ENCODE results near the gene TMEM178A. TPM values are rescaled to one million over a fixed set of nuclear protein-coding genes. Genes with fewer than 3 reads are reported as not detected.
"Not testable (repeated sequence)": the region's sequence is repeated elsewhere in the genome, so short reads cannot be mapped to it uniquely, and the experiment has no call there.

The TMEM178A gene
- total RNA-seq, 2 experiments from 2014 or later, result not detected

DNA sequence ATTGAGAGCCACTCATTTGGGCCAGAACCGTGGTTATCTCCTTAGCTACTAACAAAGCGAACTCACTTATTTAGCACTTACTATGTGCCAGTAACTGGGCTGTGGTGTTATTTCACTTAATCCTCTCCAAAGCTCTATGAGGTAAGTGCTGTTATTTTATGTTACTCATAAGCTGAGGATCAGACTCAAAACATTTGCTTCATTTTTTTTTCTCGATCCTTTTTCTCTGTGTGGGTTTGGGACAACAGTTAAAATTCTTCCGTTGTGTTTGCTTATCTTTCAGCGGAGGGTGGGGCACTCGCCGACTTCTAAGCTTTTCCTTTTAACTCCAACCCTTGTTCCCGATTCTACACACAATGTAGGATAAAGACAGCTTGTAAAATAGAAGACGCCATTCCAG lies 52.8 kb downstream of the TMEM178A start:
- CTCF ChIA-PET, result no interaction called here
- Mint-ChIP-seq H3K4me3 (no peak overlapping the region), H3K27me3 (peaks cover 35% of the 10 kb centered on the region)

DNA sequence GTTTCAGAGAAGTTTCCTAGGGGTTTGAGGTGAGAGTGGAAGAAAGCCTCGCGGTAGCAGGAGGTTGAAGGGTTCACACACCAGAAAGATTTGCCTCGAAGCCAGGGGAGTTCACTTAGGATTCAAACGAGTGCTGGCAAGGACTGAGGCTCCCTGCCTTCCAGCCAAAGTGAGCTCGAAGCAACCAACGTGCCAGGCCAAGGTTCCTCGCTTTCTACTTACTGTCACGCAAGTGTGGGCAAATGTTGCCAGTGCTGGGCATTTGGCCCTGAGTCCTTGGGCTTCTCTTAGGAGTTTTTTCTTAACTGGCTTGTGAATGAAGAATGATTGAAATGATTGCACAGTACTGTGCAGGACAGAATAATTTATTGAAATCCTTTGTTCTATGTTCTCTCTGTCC lies 53.6 kb downstream of the TMEM178A start:
- ATAC-seq (no peak), DNase-seq (no peak)
- Mint-ChIP-seq H3K4me1 (no peaks in the 10 kb centered on the region), H3K4me3 (no peak overlapping the region), H3K27me3 (peaks cover 32% of the 10 kb centered on the region), H3K9me3 (ENCODE audit: low read depth) (no peaks in the 10 kb centered on the region), H3K36me3 (no peaks in the 10 kb centered on the region), H3K27ac (no peak overlapping the region)
- CTCF ChIA-PET, result no interaction called here

More for the DNA sequence above, 52.8 kb downstream of the TMEM178A start:
- ATAC-seq (no peak), DNase-seq (no peak)
- H3K9me3 Mint-ChIP-seq (ENCODE audit: low read depth), result no peaks in the 10 kb centered on the region
- no peaks in the 10 kb centered on the region for H3K4me1 Mint-ChIP-seq
- no peaks in the 10 kb centered on the region for H3K36me3 Mint-ChIP-seq
- no peak overlapping the region for H3K27ac Mint-ChIP-seq

DNA sequence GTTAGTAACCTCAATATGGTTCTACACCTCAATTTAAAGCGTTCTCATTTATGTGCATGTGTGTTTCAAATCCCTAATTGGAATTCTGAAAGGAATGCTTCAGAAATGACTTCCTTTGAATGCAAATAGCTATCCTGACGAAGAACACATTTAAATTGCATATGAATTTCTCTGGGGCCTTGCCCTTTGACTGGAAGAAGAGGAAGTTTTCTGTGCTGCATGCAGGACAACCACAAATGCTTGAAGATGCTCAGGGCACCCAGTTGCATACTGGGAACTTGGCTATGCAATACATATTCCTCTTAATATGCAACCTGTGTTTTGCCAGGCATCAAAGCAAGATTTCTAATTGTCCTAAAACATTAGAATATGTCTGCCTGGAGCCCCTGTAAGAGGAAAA lies 55.3 kb downstream of the TMEM178A start:
- Mint-ChIP-seq H3K4me1 (no peaks in the 10 kb centered on the region), H3K9me3 (ENCODE audit: low read depth) (no peaks in the 10 kb centered on the region), H3K27me3 (peaks cover 23% of the 10 kb centered on the region), H3K27ac (no peak overlapping the region), H3K36me3 (no peaks in the 10 kb centered on the region), H3K4me3 (no peak overlapping the region)
- CTCF ChIA-PET, result no interaction called here
- no peak for ATAC-seq
- DNase-seq, result no peak

DNA sequence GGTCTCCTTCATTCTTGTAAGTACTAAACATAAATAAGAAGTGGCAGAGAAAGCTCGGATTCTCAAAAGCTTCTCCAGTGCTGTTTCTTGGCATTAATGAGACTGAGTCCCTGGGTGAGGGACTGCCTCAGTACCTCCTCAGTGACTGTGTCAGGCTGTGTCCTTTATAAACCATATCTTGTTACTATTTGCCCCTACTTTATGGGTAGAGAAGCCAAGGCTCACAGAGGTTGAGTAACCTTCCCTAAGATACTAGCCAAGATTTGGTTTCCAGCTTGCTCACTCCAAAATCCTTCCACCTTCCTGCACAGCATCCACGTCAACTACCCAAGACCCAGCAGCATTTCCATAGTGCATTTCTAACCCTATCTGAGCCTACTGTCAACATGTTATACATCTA lies 57.8 kb downstream of the TMEM178A start:
- Mint-ChIP-seq H3K4me1 (no peaks in the 10 kb centered on the region), H3K27ac (no peak overlapping the region), H3K27me3 (peaks cover 21% of the 10 kb centered on the region), H3K9me3 (ENCODE audit: low read depth) (no peaks in the 10 kb centered on the region), H3K4me3 (no peak overlapping the region), H3K36me3 (no peaks in the 10 kb centered on the region)
- ATAC-seq (no peak), DNase-seq (no peak)
- CTCF ChIA-PET, result no interaction called here

DNA sequence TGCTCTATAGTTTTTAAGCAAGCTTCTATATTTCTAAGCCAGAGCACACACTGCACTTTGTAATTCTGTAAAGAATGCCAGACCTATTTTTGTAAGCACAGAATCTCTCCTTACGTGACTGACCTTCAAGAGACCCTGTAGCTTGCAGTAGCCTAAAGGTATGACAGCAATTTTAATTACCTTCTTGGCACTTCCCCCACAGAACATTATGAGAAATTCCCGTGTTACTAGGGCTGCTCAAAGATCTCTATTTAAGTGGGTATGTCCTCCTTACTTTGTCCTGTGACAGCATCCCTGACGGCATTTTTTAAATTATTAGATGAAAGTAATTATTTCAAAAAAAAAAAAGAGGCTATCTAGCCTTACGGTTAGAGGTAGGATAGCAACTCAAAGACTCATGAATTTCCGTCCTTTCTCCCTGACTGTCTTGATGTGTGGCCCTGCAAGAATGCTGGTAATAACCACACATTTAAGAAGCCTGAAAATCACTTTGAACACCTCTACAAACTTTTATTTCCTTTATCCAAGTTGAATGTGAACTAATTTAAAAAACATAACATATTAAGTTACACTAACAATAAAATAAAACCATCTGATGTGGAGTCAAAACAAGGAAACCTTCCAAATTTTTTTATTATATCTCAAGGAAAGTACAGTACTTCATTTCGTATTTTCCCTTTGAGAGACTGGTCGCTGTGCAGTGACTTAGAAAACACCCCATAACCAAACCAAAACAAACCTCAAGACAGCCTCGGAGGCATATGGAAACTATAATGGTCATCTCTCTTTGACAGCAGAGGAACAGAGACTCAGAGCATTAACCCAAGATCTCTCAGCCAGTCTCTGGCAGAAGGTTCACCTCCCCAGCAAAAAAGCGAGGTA lies 58.5 kb downstream of the TMEM178A start:
- Mint-ChIP-seq H3K4me1 (no peaks in the 10 kb centered on the region), H3K27ac (no peak overlapping the region), H3K36me3 (no peaks in the 10 kb centered on the region), H3K27me3 (peaks cover 21% of the 10 kb centered on the region), H3K4me3 (no peak overlapping the region), H3K9me3 (ENCODE audit: low read depth) (no peaks in the 10 kb centered on the region)
- CTCF ChIA-PET, result no interaction called here
- DNase-seq (no peak), ATAC-seq (no peak)

DNA sequence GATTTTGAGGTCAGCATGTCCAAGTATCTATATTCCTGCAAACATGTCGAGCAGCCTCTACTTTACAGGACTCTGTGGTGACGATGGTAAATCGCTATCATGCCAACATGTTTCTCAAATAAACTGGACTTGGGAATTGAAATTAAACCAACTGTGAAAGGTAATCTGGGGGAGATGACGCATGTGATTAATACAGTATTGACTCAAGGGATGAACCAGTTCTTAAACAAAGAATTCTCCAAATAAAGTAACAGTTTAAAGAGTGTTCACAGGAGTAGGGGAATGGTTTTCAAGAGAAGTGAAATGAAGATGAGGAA lies 59.1 kb downstream of the TMEM178A start:
- ATAC-seq (no peak), DNase-seq (no peak)
- Mint-ChIP-seq H3K9me3 (ENCODE audit: low read depth) (no peaks in the 10 kb centered on the region), H3K4me3 (no peak overlapping the region), H3K4me1 (no peaks in the 10 kb centered on the region), H3K27ac (no peak overlapping the region), H3K36me3 (no peaks in the 10 kb centered on the region), H3K27me3 (peaks cover 21% of the 10 kb centered on the region)
- CTCF ChIA-PET, result no interaction called here

DNA sequence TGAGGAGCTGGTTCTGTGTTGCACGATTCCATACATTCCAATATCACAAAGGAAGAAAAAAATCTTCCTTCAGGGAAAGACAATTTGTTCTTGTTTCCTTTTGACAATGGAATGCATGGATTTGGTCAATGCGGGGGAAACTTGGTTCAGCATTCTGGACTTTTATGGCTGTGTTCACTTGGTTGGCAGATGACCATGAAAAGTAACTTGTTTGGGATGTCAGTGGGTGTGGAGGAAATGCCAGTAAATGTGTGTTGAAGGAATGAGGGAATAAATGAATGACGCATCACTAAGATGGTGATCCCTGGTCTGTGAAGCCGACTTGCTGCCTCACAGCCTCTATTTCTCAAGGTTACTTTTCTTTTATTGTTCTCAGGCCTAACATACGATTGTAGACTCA lies 59.7 kb downstream of the TMEM178A start:
- Mint-ChIP-seq H3K4me3 (no peak overlapping the region), H3K36me3 (no peaks in the 10 kb centered on the region), H3K27me3 (peaks cover 19% of the 10 kb centered on the region), H3K4me1 (no peaks in the 10 kb centered on the region), H3K9me3 (ENCODE audit: low read depth) (no peaks in the 10 kb centered on the region), H3K27ac (no peak overlapping the region)
- CTCF ChIA-PET, result no interaction called here
- DNase-seq (no peak), ATAC-seq (no peak)

DNA sequence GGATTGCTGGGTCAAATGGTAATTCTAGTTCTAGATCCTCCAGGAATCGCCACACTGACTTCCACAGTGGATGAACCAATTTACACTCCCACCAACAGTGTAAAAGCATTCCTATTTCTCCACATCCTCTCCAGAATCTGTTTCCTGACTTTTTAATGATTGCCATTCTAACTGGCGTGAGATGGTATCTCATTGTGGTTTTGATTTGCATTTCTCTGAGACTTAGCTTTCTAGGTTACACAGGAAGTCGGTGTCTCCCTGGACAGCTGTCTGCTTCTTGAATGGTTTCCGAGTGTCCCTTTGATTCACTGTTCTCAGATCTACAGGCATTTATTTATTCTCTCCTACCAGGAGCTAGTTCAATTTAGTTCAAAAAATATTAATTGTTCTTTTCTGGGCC lies 62.4 kb downstream of the TMEM178A start:
- H3K4me1 Mint-ChIP-seq; ATAC-seq; H3K36me3 Mint-ChIP-seq; H3K27ac Mint-ChIP-seq; H3K9me3 Mint-ChIP-seq (ENCODE audit: low read depth); H3K27me3 Mint-ChIP-seq; DNase-seq; H3K4me3 Mint-ChIP-seq: not testable (repeated sequence)
- CTCF ChIA-PET, result interaction anchor here (1.6 to 3.8 kb wide), 3 partner anchors 30 to 350 kb away, joined by 3 to 35 read pairs (median 4); no protein-coding TSS in a partner anchor

DNA sequence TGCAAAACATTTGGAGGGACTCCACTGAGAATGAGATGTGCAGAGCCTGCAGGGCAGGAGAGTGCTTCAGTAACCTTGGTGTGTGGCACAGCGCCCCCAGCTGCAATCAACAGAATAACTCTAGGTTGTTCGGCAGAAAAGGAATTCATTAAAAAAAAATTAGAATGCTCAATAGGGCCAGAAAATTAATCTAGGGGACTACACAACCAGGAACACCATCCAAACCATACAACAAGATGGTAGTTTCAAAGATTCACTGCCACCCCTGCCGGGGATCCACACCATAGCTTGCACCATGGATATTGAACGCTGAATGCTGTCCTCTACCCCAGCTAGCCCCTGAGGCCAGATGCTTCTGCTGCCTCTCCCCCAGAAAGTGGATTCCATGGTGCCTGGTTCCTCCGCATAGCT lies 63.2 kb downstream of the TMEM178A start:
- ATAC-seq, result no peak
- DNase-seq, result no peak

DNA sequence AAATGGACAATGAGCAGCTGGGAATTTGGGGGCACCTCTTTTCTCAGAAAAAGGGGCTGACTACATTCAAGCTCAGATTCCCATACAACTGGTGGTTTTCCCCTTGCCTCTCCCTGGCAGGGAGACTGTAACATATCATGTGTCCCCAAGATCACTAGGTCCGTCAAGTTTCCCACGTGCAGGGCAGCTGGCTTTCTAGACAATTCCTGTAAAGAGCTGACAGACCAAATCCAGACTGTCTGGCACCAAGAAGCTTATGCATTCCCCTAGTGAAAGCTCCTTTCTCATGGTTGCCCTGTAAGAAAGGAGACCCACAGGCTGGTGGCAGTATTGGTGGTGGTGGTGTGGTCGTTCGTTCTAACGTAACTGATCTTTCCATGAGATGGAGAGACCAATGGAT lies 64.6 kb downstream of the TMEM178A start:
- Mint-ChIP-seq H3K9me3 (ENCODE audit: low read depth) (no peaks in the 10 kb centered on the region), H3K27ac (no peak overlapping the region), H3K4me3 (no peak overlapping the region), H3K36me3 (peaks cover 17% of the 10 kb centered on the region), H3K4me1 (no peaks in the 10 kb centered on the region), H3K27me3 (peaks cover 3% of the 10 kb centered on the region)
- CTCF ChIA-PET, result interaction anchor here (0.8 to 3.8 kb wide), 7 partner anchors 9 to 783 kb away, joined by 3 to 35 read pairs (median 4); no protein-coding TSS in a partner anchor
- no peak for DNase-seq
- ATAC-seq, result no peak

More for the DNA sequence above, 63.2 kb downstream of the TMEM178A start:
- Mint-ChIP-seq H3K4me3 (no peak overlapping the region), H3K4me1 (no peaks in the 10 kb centered on the region), H3K9me3 (ENCODE audit: low read depth) (no peaks in the 10 kb centered on the region), H3K36me3 (peaks cover 8% of the 10 kb centered on the region), H3K27me3 (peaks cover 5% of the 10 kb centered on the region), H3K27ac (no peak overlapping the region)
- CTCF ChIA-PET, result interaction anchor here (0.7 to 3.8 kb wide), 7 partner anchors 11 to 350 kb away, joined by 3 to 35 read pairs (median 4); no protein-coding TSS in a partner anchor

DNA sequence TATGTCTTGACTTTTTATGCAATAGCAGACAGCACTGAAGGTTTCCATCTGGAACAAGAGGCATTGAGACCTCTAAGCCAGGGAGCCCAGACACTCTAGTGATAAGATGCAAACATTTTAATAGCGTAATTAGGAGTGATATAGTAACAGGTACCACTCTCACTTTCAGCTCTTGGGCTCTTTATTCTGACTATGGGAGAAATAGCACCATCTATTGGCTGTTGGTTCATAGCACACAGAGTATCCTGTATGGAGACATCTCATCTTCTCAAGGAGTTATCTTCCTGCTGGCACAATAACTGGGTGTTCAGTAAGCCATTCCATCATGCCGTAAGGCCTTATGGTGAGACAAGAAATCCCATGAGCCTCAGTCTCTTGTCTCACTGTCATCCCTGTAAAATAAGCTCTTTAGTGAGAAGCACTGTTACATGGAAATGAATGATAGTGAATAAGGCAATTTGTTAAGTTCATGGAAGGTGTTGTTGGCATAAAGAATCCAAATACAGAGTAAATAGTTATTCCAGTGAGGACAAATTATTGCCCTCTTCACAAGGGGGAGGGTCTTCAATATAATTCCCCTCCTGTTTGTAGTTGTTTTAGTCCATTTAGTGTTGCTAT lies 65.1 kb downstream of the TMEM178A start:
- no peak overlapping the region for H3K4me3 Mint-ChIP-seq
- no peaks in the 10 kb centered on the region for H3K4me1 Mint-ChIP-seq
- DNase-seq (no peak), ATAC-seq (peak; percentile 30)
- no peak overlapping the region for H3K27ac Mint-ChIP-seq
- H3K9me3 Mint-ChIP-seq (ENCODE audit: low read depth), result no peaks in the 10 kb centered on the region
- CTCF ChIA-PET, result interaction anchor here (0.9 to 3.8 kb wide), 3 partner anchors 20 to 783 kb away, joined by 3 to 35 read pairs (median 4); no protein-coding TSS in a partner anchor
- peaks cover 3% of the 10 kb centered on the region for H3K27me3 Mint-ChIP-seq
- H3K36me3 Mint-ChIP-seq, result peaks cover 21% of the 10 kb centered on the region

DNA sequence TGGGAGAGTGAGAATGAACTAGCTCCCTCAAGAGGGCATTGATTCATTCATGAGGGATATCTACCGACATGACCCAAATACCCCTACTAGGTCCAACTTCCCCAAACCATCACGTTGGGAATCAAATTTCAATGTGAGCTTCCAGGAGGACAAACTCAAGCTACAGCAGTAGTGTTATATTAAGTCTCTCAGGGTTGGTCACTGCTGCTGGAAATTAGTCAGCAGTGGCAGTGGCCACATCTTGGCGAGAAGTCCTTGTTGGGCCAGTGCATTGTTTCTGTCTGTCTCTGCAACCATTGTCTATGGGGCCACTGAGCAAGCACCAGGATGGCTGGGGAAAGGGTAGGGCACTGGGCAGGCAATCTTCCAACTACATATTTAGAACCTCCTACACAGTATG lies 65.8 kb downstream of the TMEM178A start:
- CTCF ChIA-PET, result interaction anchor here (0.9 to 3.8 kb wide), 3 partner anchors 10 to 353 kb away, joined by 3 to 35 read pairs (median 5); no protein-coding TSS in a partner anchor
- Mint-ChIP-seq H3K4me1 (no peaks in the 10 kb centered on the region), H3K36me3 (peaks cover 24% of the 10 kb centered on the region), H3K27me3 (no peaks in the 10 kb centered on the region), H3K27ac (no peak overlapping the region), H3K4me3 (no peak overlapping the region), H3K9me3 (ENCODE audit: low read depth) (no peaks in the 10 kb centered on the region)
- ATAC-seq (no peak), DNase-seq (no peak)

DNA sequence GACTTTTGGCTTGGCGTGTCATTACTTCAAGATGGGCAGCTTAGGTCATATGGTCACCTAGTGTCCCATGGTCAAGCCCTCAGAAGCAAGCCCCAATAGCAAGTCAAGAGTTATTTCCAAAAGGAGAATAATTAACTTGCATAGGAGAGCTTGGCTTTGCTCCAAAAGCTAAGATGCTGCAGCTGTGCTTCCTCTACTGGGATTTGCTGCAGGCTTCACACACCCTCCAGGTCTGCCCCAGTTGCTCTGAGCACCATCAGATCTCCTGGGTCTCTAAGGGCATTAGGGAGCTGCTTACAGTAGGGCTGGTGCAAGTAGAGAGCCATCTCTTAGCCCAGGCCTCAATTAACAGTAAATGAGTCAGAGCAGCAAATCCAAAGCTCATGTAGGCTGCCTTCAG lies 66.8 kb downstream of the TMEM178A start:
- peaks cover 31% of the 10 kb centered on the region for H3K36me3 Mint-ChIP-seq
- no peak overlapping the region for H3K4me3 Mint-ChIP-seq
- no peaks in the 10 kb centered on the region for H3K9me3 Mint-ChIP-seq (ENCODE audit: low read depth)
- no peaks in the 10 kb centered on the region for H3K27me3 Mint-ChIP-seq
- no peak overlapping the region for H3K27ac Mint-ChIP-seq
- CTCF ChIA-PET, result interaction anchor here (0.9 to 1.9 kb wide), 2 partner anchors 9 to 352 kb away, joined by 4 to 5 read pairs; no protein-coding TSS in a partner anchor
- DNase-seq, result no peak
- no peak for ATAC-seq
- H3K4me1 Mint-ChIP-seq, result no peaks in the 10 kb centered on the region

Data from activated CD8-positive, alpha-beta memory T cell treated with anti-CD3 and anti-CD28 coated beads, Interleukin-2, amount 10 ng/mL, durations not matched to agents 7 days and 5 days (primary cell).